Esophagus squamous epithelium (tissue), 5 donors: ENCODE measurements around the gene UCKL1. TPM values are rescaled to one million over a fixed set of nuclear protein-coding genes. Genes with fewer than 3 reads are reported as not detected.
"Not testable (repeated sequence)": the region's sequence is repeated elsewhere in the genome, so short reads cannot be mapped to it uniquely, and the experiment has no call there.

Experiments used
- DNase-seq: peaks from one replicate; lab custom pipeline; 2025; lab: John Stamatoyannopoulos, UW
- H3K27ac ChIP-seq, 4 donors: fragments of 200-600 bp; sonication (generic); one replicate each; pipeline ENCODE4 v1.5.1; 2016 to 2019; ENCODE audit warnings: mild to moderate bottlenecking in 1 of 4
- H3K27me3 ChIP-seq, 4 donors: fragments of 200-600 bp; sonication (generic); 1 replicate in 3 of 4; 2 replicates in 1 of 4; pipeline versions ENCODE4 v1.5.1 to v1.6.0; 2017 to 2021; ENCODE audit warnings: antibody characterized with exemption in 1 of 4
- H3K36me3 ChIP-seq, 3 donors: fragments of 200-600 bp; sonication (generic); one replicate each; pipeline ENCODE4 v1.5.1; 2016 to 2019
- H3K4me1 ChIP-seq, 3 donors: fragments of 200-600 bp; sonication (generic); one replicate each; pipeline ENCODE4 v1.5.1; 2017 to 2019
- H3K4me3 ChIP-seq, 4 donors: fragments of 200-600 bp; sonication (generic); 1 replicate in 3 of 4; 2 replicates in 1 of 4; pipeline ENCODE4 v1.5.1; 2016 to 2019; ENCODE audit warnings: mild to moderate bottlenecking in 2 of 4, moderate library complexity in 1 of 4
- H3K9me3 ChIP-seq, 3 donors: fragments of 200-600 bp; sonication (generic); one replicate each; pipeline ENCODE4 v1.5.1; 2016 to 2019
- POLR2A ChIP-seq, 4 donors: fragments of 450-650 bp; IDR thresholded peaks; one replicate each; pipeline ENCODE4 v1.6.1; 2017; ENCODE audit warnings: antibody characterized with exemption in 4 of 4, mild to moderate bottlenecking in 4 of 4, moderate library complexity in 3 of 4
- WGBS, 2 donors: methylation state at CpG; one replicate each; pipeline ENCODE4 v1.1.5; 2018; 5-methylcytosine and 5-hydroxymethylcytosine counted together
- intact Hi-C: fragments of 100-400 bp; cut with DNase I; formaldehyde crosslinking; loops from one replicate; pipeline ENCODE4 v1.15.0; 2022
- total RNA-seq, 4 donors: library from RNA; depleted of rRNA; stranded (reverse); fragments of >200 nt; gene quantifications; one replicate each; pipeline ENCODE4 v1.1.0, GENCODE V29; 2016
- TF ChIP-seq, protein P1 (sequence below), 6 experiments: fragments of 450-650 bp in 4 of 6; fragments of 200-600 bp in 2 of 6; sonication (generic) in 2 of 6; IDR thresholded peaks; one replicate each; pipeline ENCODE4 v1.5.1; 2016 to 2019; ENCODE audit warnings: antibody characterized with exemption in 6 of 6, mild to moderate bottlenecking in 4 of 6, moderate library complexity in 4 of 6
- donor health status: DM: yes; HTN: yes; CAD: no.

The UCKL1 gene
- total RNA-seq, 4 donors from 2014 or later: 23.1 to 38.0 (median 25.6) TPM

DNA sequence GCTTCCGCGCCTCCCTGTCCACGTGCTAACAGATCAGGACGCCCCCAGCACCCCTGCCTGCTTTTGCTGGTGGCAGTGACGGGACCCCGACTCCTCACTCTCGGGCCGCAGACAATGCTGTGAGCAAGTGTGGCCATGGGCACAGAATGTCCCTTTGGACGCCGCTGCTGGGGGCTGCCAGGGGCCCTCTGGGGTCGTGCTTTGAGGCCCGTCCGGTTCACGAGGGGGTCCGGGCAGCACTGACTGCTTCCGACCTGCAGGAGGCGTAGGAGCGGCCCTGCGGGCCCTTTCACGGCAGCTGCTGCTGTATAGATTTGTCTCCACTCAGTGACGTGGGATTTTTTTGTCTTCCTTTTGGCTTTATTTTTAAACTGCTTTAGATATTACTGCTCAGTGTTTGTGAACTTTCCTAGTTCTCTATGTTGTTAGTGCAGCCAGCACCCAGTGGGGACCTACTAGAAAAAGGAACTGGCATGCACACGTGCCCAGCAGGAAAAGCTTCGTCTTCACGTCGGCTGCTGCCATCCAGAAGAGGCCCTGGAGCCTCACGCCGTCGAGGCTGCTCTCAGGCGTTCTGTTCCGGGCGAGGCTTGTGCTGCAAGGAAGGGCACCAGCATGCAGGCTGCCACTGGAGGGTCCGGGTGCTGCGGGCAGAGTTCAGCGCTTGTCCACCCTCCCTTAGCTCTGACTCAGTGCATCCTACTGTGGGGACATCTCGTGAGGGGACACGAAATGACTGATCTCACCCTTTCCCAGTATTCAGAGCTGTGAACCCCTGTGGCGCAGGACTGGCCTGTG lies 21.7 kb downstream of the UCKL1 start:
- Histone ChIP-seq H3K9me3 (no peaks in the 10 kb centered on the region), H3K4me3 (no peak overlapping the region), H3K4me1 (peaks cover 0 to 9% (median 0%) of the 10 kb centered on the region in 3 donors), H3K36me3 (peaks cover 31 to 100% (median 46%) of the 10 kb centered on the region in 3 donors), H3K27ac (no peak overlapping the region), H3K27me3 (no peaks in the 10 kb centered on the region)
- DNase-seq: no peak
- TF ChIP-seq POLR2A (IDR thresholded peaks at IDR 0.05): no peak
- TF ChIP-seq, protein P1, sequence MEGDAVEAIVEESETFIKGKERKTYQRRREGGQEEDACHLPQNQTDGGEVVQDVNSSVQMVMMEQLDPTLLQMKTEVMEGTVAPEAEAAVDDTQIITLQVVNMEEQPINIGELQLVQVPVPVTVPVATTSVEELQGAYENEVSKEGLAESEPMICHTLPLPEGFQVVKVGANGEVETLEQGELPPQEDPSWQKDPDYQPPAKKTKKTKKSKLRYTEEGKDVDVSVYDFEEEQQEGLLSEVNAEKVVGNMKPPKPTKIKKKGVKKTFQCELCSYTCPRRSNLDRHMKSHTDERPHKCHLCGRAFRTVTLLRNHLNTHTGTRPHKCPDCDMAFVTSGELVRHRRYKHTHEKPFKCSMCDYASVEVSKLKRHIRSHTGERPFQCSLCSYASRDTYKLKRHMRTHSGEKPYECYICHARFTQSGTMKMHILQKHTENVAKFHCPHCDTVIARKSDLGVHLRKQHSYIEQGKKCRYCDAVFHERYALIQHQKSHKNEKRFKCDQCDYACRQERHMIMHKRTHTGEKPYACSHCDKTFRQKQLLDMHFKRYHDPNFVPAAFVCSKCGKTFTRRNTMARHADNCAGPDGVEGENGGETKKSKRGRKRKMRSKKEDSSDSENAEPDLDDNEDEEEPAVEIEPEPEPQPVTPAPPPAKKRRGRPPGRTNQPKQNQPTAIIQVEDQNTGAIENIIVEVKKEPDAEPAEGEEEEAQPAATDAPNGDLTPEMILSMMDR (IDR thresholded peaks at IDR 0.05): peak in 2 of 6 experiments; percentile 13 to 30
- intact Hi-C loops: no loop called here
- WGBS, 2 donors: 69 to 83% methylated on average over 14 to 28 of the region's 37 CpGs

DNA sequence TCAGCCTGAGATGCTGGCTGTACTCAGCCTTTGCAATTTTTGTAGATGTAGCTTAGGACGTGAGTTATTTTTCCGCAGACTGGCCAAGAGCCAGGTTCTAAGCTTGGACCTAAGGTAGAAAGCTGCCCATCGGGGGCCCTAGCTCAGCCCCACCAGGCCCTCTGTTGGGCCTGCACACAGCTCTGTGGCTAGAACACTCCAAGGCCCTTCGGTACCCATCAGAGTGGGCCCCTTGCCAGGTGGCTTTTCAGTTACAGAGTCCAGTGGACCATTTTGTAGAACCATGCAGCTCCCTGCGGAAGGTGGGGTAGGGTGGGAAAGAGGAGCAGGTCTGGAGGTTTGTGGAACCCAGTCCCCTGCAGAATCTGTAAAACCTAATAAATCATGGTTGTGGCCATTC lies 22.6 kb downstream of the UCKL1 start:
- intact Hi-C loops: no loop called here
- Histone ChIP-seq H3K27ac (no peak overlapping the region), H3K4me3 (no peak overlapping the region), H3K9me3 (no peaks in the 10 kb centered on the region), H3K36me3 (peaks cover 36 to 100% (median 53%) of the 10 kb centered on the region in 3 donors), H3K4me1 (peaks cover 0 to under 1% (median 0%) of the 10 kb centered on the region in 3 donors), H3K27me3 (no peaks in the 10 kb centered on the region)
- DNase-seq: no peak
- WGBS, 2 donors: 83 to 100% methylated on average over 1 to 5 of the region's 5 CpGs
- TF ChIP-seq, protein P1 (IDR thresholded peaks at IDR 0.05): no peak
- TF ChIP-seq POLR2A (IDR thresholded peaks at IDR 0.05): no peak

DNA sequence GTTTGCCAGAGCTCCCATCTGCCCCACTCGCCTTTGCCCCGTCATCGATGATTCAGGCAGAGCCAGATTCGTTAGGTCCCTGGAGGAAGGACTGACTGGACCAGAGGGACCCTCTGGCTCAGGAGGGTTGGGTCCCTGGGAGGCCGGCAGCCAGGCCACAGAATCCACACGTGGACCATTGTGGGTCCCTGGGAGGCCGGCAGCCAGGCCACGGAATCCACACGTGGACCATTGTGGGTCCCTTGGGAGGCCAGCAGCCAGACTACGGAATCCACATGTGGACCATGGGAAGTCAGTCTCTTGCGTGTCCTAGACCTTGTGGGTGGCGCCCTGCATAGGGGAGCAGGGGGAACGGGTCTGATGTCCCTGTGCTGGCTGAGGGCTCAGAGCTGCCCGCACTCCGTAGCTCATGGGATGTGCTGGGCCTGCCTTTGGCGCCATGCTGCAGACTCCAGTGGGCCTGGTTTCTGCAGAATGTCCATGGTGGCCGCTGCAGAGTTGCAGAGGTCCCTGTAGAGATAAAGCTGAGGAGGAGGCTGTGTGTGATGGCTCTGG lies 23.5 kb downstream of the UCKL1 start:
- H3K4me3 ChIP-seq: no peak overlapping the region
- no peaks in the 10 kb centered on the region for H3K9me3 ChIP-seq
- no peak overlapping the region for H3K27ac ChIP-seq
- 100% methylated on average over 1 to 3 of the region's 17 CpGs for WGBS, 2 donors
- no peak for DNase-seq
- TF ChIP-seq POLR2A (IDR thresholded peaks at IDR 0.05): no peak
- TF ChIP-seq, protein P1 (IDR thresholded peaks at IDR 0.05): no peak
- no peaks in the 10 kb centered on the region for H3K4me1 ChIP-seq
- peaks cover 45 to 100% (median 55%) of the 10 kb centered on the region in 3 donors for H3K36me3 ChIP-seq
- intact Hi-C loops: no loop called here
- H3K27me3 ChIP-seq: no peaks in the 10 kb centered on the region

DNA sequence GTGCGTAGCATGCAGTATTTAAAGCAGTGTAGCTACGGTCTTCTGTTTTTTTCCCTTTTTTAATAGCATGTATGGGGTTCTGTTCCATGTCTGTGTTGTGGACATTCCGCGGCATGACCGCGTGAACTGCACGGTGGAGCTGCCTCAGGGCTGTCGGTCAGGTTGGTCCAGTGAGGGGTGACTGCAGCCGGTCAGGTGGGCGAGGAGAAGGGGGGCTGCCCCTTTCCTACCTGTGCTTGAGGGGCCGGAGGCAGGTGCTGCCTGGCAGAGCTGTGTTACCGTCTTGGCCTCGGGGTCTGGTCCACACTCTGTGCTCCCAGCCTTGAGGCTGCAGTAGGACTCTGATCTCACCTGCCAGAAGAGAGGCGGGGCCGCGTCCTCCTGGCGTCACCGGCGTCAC lies 24.5 kb downstream of the UCKL1 start:
- no peak for TF ChIP-seq POLR2A (IDR thresholded peaks at IDR 0.05)
- TF ChIP-seq, protein P1 (IDR thresholded peaks at IDR 0.05): no peak
- intact Hi-C loops: no loop called here

DNA sequence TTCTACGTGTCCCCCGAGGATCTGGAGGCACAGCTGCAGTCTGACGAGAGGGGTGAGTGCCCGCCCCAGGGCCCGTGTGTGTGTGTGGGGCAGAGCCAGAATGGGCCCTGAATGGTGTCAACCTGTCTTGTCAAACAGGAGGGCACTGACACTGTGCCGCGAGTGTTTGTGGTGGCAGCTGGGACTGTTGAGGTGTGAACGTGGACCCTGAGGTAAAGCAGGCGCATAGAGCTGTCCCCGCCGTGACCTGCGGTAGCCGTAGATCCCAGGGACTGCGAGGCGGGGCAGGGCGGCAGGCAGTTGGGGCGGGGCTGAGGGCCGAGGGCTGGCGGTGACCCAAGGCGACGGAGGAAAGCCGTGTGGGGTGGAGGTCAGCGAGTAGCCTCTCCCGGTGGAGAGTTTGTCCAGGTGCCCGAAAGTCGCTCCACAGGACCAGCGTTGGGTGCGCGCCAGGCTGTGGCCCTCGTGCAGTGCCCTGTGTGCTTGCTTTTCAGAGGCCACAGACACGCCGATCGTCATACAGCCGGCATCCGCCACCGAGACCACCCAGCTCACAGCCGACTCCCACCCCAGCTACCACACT lies 25.2 kb downstream of the UCKL1 start:
- intact Hi-C loops: no loop called here
- WGBS, 2 donors: 89 to 94% methylated on average over 14 to 17 of the region's 37 CpGs
- Histone ChIP-seq H3K9me3 (no peaks in the 10 kb centered on the region), H3K4me3 (no peak overlapping the region), H3K27me3 (no peaks in the 10 kb centered on the region), H3K36me3 (peaks cover 45 to 100% (median 55%) of the 10 kb centered on the region in 3 donors), H3K27ac (no peak overlapping the region), H3K4me1 (peaks cover 0 to 2% (median 0%) of the 10 kb centered on the region in 3 donors)
- DNase-seq: no peak
- TF ChIP-seq, protein P1 (IDR thresholded peaks at IDR 0.05): no peak
- TF ChIP-seq POLR2A (IDR thresholded peaks at IDR 0.05): no peak

More for the DNA sequence above, 24.5 kb downstream of the UCKL1 start:
- Histone ChIP-seq H3K27ac (no peak overlapping the region), H3K4me3 (no peak overlapping the region), H3K36me3 (peaks cover 45 to 100% (median 55%) of the 10 kb centered on the region in 3 donors), H3K4me1 (no peaks in the 10 kb centered on the region), H3K9me3 (no peaks in the 10 kb centered on the region), H3K27me3 (no peaks in the 10 kb centered on the region)
- DNase-seq: no peak
- 85 to 96% methylated on average over 5 to 6 of the region's 19 CpGs for WGBS, 2 donors

DNA sequence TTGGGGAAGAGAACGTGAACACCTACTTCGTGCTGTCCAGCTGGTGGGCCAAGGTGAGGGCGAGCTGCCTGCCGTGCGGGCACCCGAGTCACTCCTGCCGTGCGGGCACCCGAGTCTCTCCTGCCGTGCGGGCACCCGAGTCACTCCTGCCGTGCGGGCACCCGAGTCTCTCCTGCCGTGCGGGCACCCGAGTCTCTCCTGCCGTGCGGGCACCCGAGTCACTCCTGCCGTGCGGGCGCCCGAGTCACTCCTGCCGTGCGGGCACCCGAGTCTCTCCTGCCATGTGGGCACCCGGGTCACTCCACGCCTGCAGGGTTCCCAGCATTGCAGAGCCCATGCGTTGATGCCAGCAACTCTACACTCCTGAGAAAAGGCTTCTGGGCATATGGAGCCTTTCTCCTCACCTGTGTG lies 26.7 kb downstream of the UCKL1 start:
- 94 to 96% methylated on average over 13 to 22 of the region's 31 CpGs for WGBS, 2 donors
- H3K4me3 ChIP-seq, intact Hi-C loops, H3K27ac ChIP-seq, DNase-seq, H3K27me3 ChIP-seq, H3K4me1 ChIP-seq, H3K9me3 ChIP-seq: not testable (repeated sequence)
- H3K36me3 ChIP-seq: peaks cover 44 to 100% (median 45%) of the 10 kb centered on the region in 3 donors
